SJSA1 (cell line): ENCODE measurements around the gene UCHL3. TPM values are rescaled to one million over a fixed set of nuclear protein-coding genes. Genes with fewer than 3 reads are reported as not detected.

Source experiments
- DNase-seq, 2 experiments: peaks; one replicate each; pipeline ENCODE4 v3.0.0-alpha.2; 2015 to 2020; ENCODE audit warnings: low spot score in 2 of 2, low read depth in 1 of 2
- H3K27ac ChIP-seq: fragments of 250-450 bp; sonication (Bioruptor Pico); 2 replicates; pipeline ENCODE4 v1.5.1; 2020; ENCODE audit warnings: mild to moderate bottlenecking, moderate library complexity
- H3K27me3 ChIP-seq: fragments of 250-450 bp; sonication (Bioruptor Pico); replicated peaks from 2 replicates; pipeline ENCODE4 v1.5.1; 2020; ENCODE audit warnings: mild to moderate bottlenecking, moderate library complexity
- H3K36me3 ChIP-seq: fragments of 250-450 bp; sonication (Bioruptor Pico); 2 replicates; pipeline ENCODE4 v1.5.1; 2020; ENCODE audit warnings: mild to moderate bottlenecking
- H3K4me1 ChIP-seq: fragments of 250-450 bp; sonication (Bioruptor Pico); replicated peaks from 2 replicates; pipeline ENCODE4 v1.6.1; 2021; ENCODE audit warnings: mild to moderate bottlenecking
- H3K4me3 ChIP-seq: fragments of 250-450 bp; sonication (Bioruptor Pico); 2 replicates; pipeline ENCODE4 v1.5.1; 2020; ENCODE audit warnings: mild to moderate bottlenecking
- H3K9me3 ChIP-seq: fragments of 250-450 bp; sonication (Bioruptor Pico); replicated peaks from 2 replicates; pipeline ENCODE4 v1.5.1; 2020; ENCODE audit warnings: mild to moderate bottlenecking
- total RNA-seq: library from RNA; depleted of rRNA; stranded (reverse); fragments of >200 nt; shearing (Covaris generic); gene quantifications from 2 replicates; pipeline ENCODE4 v1.2.3, GENCODE V29; 2014

The UCHL3 gene
- total RNA-seq, 1 experiment from 2014 or later, result 37.1 TPM

DNA sequence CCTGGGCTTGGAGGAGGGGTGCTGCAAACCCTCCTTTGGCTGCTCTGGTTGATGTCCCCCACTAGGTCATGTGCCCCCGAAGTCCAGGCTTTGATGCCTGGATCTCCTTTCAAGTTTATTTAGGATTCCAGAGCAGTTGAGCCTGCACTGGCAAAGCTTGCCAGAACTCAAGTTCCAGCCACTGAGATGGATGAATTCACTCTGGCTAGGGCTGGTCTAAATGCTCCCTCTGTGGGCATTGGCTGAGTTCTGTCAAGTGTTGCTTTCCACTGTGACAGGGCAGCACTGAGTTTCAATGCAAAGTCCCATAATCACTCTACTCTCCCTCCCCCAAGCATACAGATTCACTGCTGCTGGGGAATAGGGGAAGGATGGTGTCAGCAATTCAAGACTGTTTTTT, 68.7 kb downstream of the UCHL3 start:
- Histone ChIP-seq H3K4me1 (peaks cover 45% of the 10 kb centered on the region), H3K4me3 (no peak overlapping the region), H3K27me3 (no peaks in the 10 kb centered on the region), H3K9me3 (no peaks in the 10 kb centered on the region), H3K36me3 (peaks cover 8% of the 10 kb centered on the region), H3K27ac (no peak overlapping the region)
- DNase-seq, result no peak

DNA sequence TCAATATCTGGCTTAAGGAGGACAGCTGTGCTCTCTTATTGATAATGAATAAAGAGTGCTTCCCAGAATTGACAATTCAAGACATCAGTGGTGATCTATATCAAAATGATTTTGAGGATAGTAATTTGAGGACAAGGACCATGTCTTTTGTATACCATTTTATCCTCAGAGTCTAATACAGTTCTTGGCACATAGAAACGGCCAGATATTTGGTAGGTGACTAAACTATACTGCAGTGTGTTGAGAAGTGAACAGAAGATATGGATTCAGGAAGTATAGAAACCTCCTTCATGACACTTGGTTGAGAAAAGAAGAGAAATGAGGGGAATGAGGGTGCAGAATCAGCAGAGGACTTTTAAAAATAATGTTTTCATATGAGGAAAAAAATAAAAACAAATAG, 70.4 kb downstream of the UCHL3 start:
- peaks cover 22% of the 10 kb centered on the region for H3K36me3 ChIP-seq
- H3K27ac ChIP-seq, result peak overlapping the region; percentile 74
- no peaks in the 10 kb centered on the region for H3K9me3 ChIP-seq
- H3K4me1 ChIP-seq, result peaks cover 42% of the 10 kb centered on the region
- no peak overlapping the region for H3K4me3 ChIP-seq
- no peaks in the 10 kb centered on the region for H3K27me3 ChIP-seq
- no peak for DNase-seq

DNA sequence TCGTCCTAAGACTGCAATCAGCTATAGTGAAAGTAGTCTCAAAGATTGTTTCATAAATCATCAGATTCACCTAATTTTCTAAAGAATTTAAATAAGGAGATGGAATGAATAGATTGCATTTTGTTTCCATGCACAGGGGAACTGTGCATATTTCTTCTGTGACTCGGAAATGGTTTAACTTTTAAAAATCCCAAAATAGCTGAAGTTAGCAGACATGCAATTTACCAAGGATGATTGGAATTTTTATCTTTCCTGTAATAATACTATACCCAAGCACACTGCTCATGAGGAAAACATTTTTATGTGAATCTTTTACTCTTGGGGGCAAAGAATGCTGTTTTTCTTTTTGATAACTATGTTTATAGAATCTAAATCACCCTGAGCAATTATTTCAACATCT, 71.6 kb downstream of the UCHL3 start:
- DNase-seq, result peak in 1 of 2 experiments; percentile 66
- Histone ChIP-seq H3K9me3 (no peaks in the 10 kb centered on the region), H3K4me3 (no peak overlapping the region), H3K27ac (peak overlapping the region; percentile 75), H3K36me3 (peaks cover 34% of the 10 kb centered on the region), H3K4me1 (peaks cover 33% of the 10 kb centered on the region), H3K27me3 (no peaks in the 10 kb centered on the region)

DNA sequence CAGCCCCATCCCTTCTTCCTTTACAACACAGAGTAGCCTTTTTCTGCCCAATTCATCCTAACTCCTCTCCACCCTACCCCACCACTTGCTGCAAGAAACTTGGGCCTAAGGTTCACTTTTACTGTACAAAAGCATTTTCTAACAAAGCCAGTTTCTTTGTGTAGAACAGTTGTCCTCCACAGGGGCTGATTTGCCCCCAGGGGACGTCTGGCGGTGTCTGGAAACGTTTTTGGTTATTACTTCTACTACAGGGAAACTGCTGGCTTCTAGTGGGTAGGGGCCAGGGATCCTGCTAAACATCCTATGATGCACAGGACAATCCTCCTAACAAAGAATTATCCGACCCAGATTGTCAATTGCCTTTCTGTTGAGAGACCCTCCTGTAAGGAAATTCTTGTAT, 79.2 kb downstream of the UCHL3 start:
- H3K9me3 ChIP-seq, result no peaks in the 10 kb centered on the region

DNA sequence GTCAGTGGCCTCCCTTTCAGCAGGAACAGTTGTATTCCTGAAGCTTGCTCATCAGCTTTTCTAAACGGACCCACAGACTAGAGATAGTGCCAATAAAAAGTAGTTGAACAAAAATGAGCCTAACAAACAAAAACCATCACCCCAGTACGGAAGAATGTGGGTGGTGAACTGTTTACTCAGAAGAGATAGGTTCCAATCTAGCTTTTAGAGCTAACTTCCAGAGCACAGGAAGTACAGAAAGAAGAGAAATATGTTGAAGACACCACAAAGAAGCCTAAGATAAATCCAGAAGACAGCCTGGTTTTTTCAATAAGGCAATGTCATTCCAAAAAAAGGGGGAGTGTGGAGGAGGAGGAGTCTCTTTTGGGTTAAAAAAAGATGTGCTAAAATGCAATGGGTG, 83.7 kb downstream of the UCHL3 start:
- Histone ChIP-seq H3K4me1 (peaks cover 26% of the 10 kb centered on the region), H3K36me3 (peaks cover 38% of the 10 kb centered on the region), H3K9me3 (no peaks in the 10 kb centered on the region; the same call in 1 of the 2 replicates), H3K27ac (peak overlapping the region; percentile 8; the same call in 1 of the 2 replicates), H3K27me3 (no peaks in the 10 kb centered on the region), H3K4me3 (no peak overlapping the region)
- DNase-seq, result peak; percentile 49 to 91

More for the DNA sequence above, 79.2 kb downstream of the UCHL3 start:
- no peaks in the 10 kb centered on the region for H3K27me3 ChIP-seq
- no peak overlapping the region for H3K27ac ChIP-seq
- peaks cover 24% of the 10 kb centered on the region for H3K4me1 ChIP-seq
- DNase-seq, result no peak
- no peak overlapping the region for H3K4me3 ChIP-seq
- H3K36me3 ChIP-seq, result peaks cover 48% of the 10 kb centered on the region

GRCh38 chr13:75635101-75635827, 85.7 kb downstream of the UCHL3 start:
- H3K27me3 ChIP-seq, result no peaks in the 10 kb centered on the region
- DNase-seq, result peak; percentile 43 to 48
- peak overlapping the region; percentile 96 for H3K4me3 ChIP-seq
- H3K27ac ChIP-seq, result peak overlapping the region; percentile 97
- H3K36me3 ChIP-seq, result peaks cover 42% of the 10 kb centered on the region
- no peaks in the 10 kb centered on the region; the same call in 1 of the 2 replicates for H3K9me3 ChIP-seq
- H3K4me1 ChIP-seq, result peaks cover 38% of the 10 kb centered on the region

- Histone ChIP-seq H3K36me3 (peaks cover 45% of the 10 kb centered on the region), H3K27ac (peak within 1 kb of the TSS; percentile 97), H3K27me3 (no peaks in the 10 kb centered on the region), H3K9me3 (no peaks in the 10 kb centered on the region; the same call in 1 of the 2 replicates), H3K4me1 (peaks cover 45% of the 10 kb centered on the region), H3K4me3 (peak within 1 kb of the TSS; percentile 96)
- peak; percentile 66 to 82 for DNase-seq
Observed at GRCh38 chr13:75635828-75636435, 86.3 kb downstream of the UCHL3 start, which contains the start of gene LMO7. TSS of gene LMO7 (plus strand) at chr13:75636330. CDS start at chr13:75636658, 328 bp downstream.

DNA sequence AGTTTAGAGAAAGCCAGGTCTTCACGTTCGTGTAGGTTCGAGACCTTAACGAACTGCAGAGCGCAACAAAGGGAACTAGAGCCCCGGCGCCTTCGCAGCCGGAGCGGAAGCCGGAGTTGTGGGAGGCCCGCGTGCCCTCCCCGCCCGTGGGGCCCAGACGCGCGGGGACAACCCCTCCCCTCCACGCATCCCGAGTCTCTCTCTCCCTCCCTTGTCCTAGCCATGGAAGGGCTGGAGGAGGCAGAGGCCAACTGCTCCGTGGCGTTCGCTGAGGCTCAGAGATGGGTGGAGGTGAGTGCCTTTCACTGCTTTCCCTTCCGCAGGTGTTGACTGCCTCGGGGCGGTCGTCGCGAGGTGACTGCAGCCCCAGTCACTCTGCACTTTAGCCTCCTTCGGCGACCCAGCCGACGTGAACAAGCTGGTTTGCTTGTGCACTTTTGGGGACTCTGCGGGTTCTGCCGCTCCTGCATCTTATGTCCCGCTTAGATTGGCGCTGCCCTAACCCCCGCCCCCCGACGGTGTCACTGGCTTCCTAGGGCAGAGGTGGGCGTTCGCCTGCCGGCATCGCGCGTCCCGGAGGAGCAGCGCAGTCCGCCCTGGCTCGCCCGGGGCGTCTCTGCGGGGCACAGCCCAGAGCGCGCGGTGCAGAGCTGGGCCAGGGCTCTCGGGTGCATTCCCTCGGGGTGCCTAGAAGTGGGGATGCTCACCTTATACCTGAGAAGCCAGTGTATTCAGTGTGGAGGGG, 87.0 kb downstream of the UCHL3 start:
- Histone ChIP-seq H3K27ac (peak overlapping the region; percentile 97), H3K27me3 (no peaks in the 10 kb centered on the region), H3K9me3 (no peaks in the 10 kb centered on the region; the same call in 1 of the 2 replicates), H3K4me3 (peak overlapping the region; percentile 96), H3K4me1 (peaks cover 44% of the 10 kb centered on the region), H3K36me3 (peaks cover 49% of the 10 kb centered on the region)
- peak; percentile 55 to 63 for DNase-seq

DNA sequence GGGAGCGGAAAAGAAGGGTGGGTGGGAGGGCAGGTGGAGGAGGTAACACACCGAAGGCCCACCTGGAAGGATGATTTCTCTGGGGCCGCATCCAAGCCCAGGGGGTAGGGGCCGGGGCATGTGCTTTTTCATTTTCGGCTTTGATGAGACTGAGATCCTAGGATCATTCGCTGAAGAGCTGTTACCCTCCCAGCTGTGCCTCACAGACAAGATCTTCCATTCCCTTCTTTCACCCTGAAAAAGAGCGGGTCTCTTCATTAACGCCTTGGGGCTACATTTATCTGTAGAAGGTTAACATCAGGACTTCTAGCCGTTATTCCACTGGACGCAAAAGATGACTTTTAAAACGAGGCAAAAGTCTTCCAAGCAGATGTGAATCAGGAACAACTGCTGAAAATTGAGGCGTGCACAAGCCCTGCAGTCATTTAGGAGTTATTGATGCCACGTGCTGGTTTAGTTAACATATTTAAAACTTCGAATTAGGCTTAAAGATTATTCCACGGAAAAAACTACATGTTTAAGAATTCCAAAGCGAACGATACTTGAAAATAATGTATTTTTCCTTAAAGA, 87.7 kb downstream of the UCHL3 start:
- H3K27ac ChIP-seq, result peak overlapping the region; percentile 36
- H3K36me3 ChIP-seq, result peaks cover 51% of the 10 kb centered on the region
- H3K4me1 ChIP-seq, result peaks cover 37% of the 10 kb centered on the region
- DNase-seq, result no peak
- H3K4me3 ChIP-seq, result peak overlapping the region; percentile 96
- H3K27me3 ChIP-seq, result no peaks in the 10 kb centered on the region
- no peaks in the 10 kb centered on the region; the same call in 1 of the 2 replicates for H3K9me3 ChIP-seq

DNA sequence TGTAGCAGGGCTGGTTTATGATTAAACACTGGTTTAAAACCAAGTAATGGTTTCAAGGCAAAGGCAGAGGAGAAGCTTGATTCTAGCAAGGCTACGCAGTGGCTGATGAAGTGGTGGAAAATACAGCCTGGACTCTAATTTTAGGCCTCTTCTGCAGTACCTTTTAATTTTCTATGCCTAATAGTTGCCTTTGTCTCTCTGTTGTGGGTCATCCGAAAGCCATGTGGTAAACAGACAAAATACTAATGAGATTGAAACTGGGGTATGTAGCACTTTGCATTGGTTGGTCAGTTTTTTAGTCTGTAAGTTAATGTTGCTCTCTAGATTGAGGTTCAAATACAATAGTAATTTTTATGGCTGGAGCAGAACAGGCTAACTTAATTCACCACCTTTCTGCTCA, 89.9 kb downstream of the UCHL3 start:
- Histone ChIP-seq H3K27me3 (no peaks in the 10 kb centered on the region), H3K36me3 (peaks cover 57% of the 10 kb centered on the region), H3K4me3 (no peak overlapping the region), H3K4me1 (peaks cover 23% of the 10 kb centered on the region), H3K9me3 (no peaks in the 10 kb centered on the region; the same call in 1 of the 2 replicates), H3K27ac (no peak overlapping the region)
- DNase-seq, result no peak

- H3K27ac ChIP-seq, result no peak overlapping the region
- H3K4me3 ChIP-seq, result no peak overlapping the region
- H3K4me1 ChIP-seq, result peaks cover 21% of the 10 kb centered on the region
- H3K27me3 ChIP-seq, result no peaks in the 10 kb centered on the region
- H3K36me3 ChIP-seq, result peaks cover 59% of the 10 kb centered on the region
- no peaks in the 10 kb centered on the region for H3K9me3 ChIP-seq
- no peak for DNase-seq
Observed at GRCh38 chr13:75641026-75641425, 91.4 kb downstream of the UCHL3 start.

GRCh38 chr13:75643182-75643581, 93.6 kb downstream of the UCHL3 start:
- no peak for DNase-seq
- Histone ChIP-seq H3K27ac (no peak overlapping the region), H3K9me3 (no peaks in the 10 kb centered on the region), H3K4me1 (peaks cover 31% of the 10 kb centered on the region), H3K4me3 (no peak overlapping the region), H3K27me3 (no peaks in the 10 kb centered on the region), H3K36me3 (peaks cover 61% of the 10 kb centered on the region)

GRCh38 chr13:75643693-75644092, 94.1 kb downstream of the UCHL3 start:
- no peak for DNase-seq
- Histone ChIP-seq H3K27ac (no peak overlapping the region), H3K9me3 (no peaks in the 10 kb centered on the region), H3K27me3 (no peaks in the 10 kb centered on the region), H3K4me3 (no peak overlapping the region), H3K36me3 (peaks cover 62% of the 10 kb centered on the region), H3K4me1 (peaks cover 27% of the 10 kb centered on the region)
